Ovary (tissue), 3 donors: ENCODE measurements around the gene VASH1.

Source experiments
- EP300 ChIP-seq: sonication (generic); formaldehyde crosslinking; IDR thresholded peaks from one replicate; pipeline ENCODE4 v1.6.1; 2017; ENCODE audit warnings: antibody characterized with exemption
- POLR2A ChIP-seq: fragments of 450-650 bp; IDR thresholded peaks from one replicate; pipeline ENCODE4 v1.6.1; 2017; ENCODE audit warnings: antibody characterized with exemption, mild to moderate bottlenecking, moderate library complexity
- TF ChIP-seq, protein P1 (sequence below), 3 donors: fragments of 450-650 bp in 2 of 3; fragments of 200-600 bp in 1 of 3; IDR thresholded peaks; one replicate each; pipeline versions ENCODE4 v1.5.1 to v1.8.0; 2016 to 2022; ENCODE audit warnings: antibody characterized with exemption in 3 of 3, mild to moderate bottlenecking in 1 of 3
- donor health status: DM: no; HTN: no; CAD: no.

- no peak for TF ChIP-seq POLR2A
- TF ChIP-seq, protein P1, sequence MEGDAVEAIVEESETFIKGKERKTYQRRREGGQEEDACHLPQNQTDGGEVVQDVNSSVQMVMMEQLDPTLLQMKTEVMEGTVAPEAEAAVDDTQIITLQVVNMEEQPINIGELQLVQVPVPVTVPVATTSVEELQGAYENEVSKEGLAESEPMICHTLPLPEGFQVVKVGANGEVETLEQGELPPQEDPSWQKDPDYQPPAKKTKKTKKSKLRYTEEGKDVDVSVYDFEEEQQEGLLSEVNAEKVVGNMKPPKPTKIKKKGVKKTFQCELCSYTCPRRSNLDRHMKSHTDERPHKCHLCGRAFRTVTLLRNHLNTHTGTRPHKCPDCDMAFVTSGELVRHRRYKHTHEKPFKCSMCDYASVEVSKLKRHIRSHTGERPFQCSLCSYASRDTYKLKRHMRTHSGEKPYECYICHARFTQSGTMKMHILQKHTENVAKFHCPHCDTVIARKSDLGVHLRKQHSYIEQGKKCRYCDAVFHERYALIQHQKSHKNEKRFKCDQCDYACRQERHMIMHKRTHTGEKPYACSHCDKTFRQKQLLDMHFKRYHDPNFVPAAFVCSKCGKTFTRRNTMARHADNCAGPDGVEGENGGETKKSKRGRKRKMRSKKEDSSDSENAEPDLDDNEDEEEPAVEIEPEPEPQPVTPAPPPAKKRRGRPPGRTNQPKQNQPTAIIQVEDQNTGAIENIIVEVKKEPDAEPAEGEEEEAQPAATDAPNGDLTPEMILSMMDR (IDR thresholded peaks at IDR 0.05), result no peak
- TF ChIP-seq EP300, result no peak
Measured at GRCh38 chr14:76829013-76829365, 67.7 kb downstream of the VASH1 start.
